DMS 273 treated with DMSO at 0.1 percent for 48 hours (cell line): ENCODE measurements around the gene KRTAP12-1.
A peak's percentile ranks its signal among the peaks of the same experiment; 100 is the strongest.
"Not testable (repeated sequence)": the region's sequence is repeated elsewhere in the genome, so short reads cannot be mapped to it uniquely, and the experiment has no call there.

Experiments used
- DNase-seq: peaks from one replicate; lab custom pipeline; 2025; lab: John Stamatoyannopoulos, UW

The KRTAP12-1 gene

GRCh38 chr21:44697811-44698734, 16.1 kb upstream of the KRTAP12-1 start:
- no peak for DNase-seq

DNA sequence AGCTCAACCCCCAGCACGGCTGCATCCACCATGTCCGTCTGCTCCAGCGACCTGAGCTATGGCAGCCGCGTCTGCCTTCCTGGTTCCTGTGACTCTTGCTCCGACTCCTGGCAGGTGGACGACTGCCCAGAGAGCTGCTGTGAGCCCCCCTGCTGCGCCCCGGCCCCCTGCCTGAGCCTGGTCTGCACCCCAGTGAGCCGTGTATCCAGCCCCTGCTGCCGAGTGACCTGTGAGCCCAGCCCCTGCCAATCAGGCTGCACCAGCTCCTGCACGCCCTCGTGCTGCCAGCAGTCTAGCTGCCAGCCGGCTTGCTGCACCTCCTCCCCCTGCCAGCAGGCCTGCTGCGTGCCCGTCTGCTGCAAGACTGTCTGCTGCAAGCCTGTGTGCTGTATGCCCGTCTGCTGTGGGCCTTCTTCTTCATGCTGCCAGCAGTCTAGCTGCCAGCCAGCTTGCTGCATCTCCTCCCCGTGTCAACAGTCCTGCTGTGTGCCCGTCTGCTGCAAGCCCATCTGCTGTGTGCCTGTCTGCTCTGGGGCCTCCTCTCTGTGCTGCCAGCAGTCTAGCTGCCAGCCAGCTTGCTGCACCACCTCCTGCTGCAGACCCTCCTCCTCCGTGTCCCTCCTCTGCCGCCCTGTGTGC, 15.3 kb upstream of the KRTAP12-1 start, which contains the start of gene KRTAP10-12:
Gene KRTAP10-12, plus strand, starts transcription at position 1 of the 639 bp plus-strand sequence. Its CDS starts 30 bp downstream, at position 31.
- peak; percentile 44 for DNase-seq

GRCh38 chr21:44696572-44696971, 14.6 kb upstream of the KRTAP12-1 start:
- no peak for DNase-seq

GRCh38 chr21:44695641-44696040, 13.7 kb upstream of the KRTAP12-1 start:
- no peak for DNase-seq

DNA sequence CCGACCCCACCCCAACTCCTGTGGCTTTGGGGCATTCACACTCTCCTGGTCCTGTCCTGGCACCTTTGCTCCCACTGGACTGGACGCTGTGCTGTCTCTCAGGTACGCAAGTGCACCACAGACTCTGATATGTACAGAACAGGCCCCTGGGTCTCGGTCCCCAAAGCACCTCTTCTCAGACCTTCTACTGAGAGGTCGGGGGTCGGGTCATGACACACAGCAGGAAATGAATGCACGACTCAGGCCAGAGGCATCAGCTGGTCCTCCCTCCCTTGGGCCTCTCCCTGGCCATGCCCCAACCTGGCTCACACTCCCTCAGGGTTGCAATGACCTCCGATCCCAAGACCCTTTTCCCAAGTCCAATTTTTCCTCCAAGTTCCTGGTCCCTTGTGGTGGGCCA, 13.2 kb upstream of the KRTAP12-1 start:
- no peak for DNase-seq

DNA sequence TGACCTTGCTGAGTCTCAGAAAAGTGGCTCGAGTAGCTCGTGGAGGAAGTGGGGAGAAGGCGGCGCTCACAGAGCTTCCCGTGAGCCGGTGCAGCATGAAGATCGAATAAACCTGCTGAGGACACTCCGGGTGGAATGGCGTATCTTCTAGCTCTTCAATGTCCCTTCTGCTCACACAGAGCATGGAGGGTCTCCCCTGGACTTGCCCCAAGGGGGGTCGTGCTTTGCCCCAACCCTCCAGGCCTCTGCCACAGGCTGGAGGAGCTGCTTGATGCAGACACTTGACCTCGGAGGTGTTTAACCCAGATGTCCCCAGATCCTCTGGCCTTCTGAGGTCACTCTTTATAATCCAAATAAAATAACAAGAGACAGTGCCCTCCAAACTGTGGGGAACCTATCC, 12.8 kb upstream of the KRTAP12-1 start:
- DNase-seq: no peak

GRCh38 chr21:44692798-44693512, 11.0 kb upstream of the KRTAP12-1 start:
- DNase-seq: no peak

- DNase-seq: no peak
Measured at GRCh38 chr21:44691686-44692085, 9.7 kb upstream of the KRTAP12-1 start.

DNA sequence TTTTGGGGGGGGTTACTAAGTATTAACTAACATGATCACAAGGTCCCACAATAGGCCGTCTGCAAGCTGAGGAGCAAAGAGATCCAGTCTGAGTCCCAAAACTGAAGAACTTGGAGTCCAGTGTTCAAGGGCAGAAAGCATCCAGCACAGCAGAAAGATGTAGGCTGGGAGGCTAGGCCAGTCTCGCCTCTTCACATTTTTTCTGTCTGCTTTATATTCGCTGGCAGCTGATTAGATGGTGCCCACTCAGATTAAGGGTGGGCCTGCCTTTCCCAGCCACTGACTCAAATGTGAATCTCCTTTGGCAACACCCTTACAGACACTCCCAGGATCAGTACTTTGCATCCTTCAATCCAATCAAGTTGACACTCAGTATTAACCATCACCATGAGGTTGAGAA, 7.8 kb upstream of the KRTAP12-1 start:
- DNase-seq: not testable (repeated sequence)

- DNase-seq: no peak
Measured at GRCh38 chr21:44687671-44688070, 5.7 kb upstream of the KRTAP12-1 start.

DNA sequence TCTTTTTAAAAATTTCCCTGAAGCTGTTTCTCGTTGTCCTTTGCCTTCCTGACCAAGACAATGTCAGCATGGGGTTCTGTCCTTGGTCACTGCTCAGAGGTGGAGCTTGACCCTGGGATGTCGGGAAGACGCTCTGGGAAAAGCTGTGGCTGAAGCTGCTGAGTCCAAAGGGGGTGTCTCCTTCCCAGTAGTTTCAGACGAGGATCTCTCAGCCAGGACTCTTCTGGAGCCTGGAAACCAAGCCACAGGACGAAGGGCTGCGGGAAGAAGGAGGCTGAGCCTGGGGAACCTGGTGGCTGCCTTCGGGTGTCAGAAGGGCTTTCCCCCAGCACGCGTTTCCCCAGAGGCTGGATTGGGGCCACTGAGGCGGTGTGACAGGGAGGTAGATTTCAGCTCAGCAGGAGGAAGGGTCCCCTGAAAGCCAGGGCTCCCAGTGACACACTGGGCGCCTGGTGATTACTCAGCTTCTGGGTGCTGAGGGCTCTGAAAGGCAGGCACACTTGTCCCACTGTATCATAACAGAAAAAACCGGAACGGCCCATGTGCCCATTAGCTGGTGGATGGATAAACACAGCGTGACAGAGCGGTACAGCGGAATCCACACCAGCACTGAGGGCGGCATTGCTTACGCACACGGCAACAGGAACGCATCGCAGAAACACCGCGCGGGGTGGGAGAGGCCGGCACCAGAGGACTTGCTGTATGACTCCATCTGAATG, 5.0 kb upstream of the KRTAP12-1 start:
- DNase-seq: no peak

DNA sequence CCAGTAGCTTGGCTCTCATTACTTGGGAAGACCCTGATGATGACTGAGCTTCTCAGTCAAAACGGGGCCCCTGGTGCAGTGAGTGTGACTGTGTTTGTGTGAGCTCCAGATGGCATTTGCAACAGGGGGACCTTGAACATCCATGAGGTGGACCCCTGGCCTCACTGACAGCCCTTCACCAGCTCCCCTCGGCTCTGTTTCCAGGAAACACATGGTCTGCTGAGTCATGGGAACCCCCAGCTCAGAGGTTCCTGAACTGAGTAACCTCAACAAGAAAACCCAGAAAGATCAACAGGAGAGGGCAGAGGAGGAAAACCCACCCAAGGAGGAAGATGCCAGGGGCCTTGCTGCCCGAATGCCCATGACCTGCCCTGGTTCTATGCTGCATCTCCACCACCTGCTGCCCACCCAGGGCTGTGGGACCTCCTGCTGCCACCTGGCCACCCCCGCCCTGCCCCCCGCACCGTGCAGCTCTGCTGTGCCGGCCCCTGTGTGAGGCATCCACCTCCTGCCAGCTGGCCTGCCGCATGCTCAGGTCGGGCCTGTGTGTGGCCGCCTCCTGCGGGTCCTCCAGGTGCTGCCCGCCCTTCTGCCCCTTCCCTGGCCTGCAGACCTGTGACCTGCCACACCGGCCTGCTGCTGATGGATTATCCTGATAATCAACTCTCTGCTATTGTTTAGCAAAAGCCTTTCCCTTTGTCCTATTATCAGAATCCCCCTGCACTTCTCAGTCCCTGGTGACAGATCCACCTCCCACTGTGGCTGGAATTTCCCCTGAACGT, 4.2 kb upstream of the KRTAP12-1 start:
- no peak for DNase-seq

DNA sequence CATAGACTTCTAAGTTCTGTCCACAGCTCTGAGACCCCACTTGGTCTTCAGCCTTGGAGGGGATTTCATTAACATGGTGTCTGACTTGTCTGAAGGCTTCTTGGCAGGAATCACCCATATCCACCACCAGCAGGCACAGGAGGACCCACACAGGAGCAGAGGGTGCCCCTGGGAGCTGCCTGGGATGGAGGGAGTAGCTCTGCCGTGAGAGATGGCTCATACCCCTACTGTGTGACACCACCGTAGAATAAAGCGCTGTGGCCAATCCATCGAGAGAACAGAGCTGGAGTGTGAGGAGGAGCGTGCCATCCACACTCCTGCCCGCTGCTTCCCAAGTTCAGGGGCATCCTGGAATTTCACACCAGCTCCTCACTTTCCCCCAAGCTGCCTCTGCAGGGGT, 3.1 kb upstream of the KRTAP12-1 start:
- not testable (repeated sequence) for DNase-seq

GRCh38 chr21:44684483-44684882, 2.5 kb upstream of the KRTAP12-1 start:
- no peak for DNase-seq

DNA sequence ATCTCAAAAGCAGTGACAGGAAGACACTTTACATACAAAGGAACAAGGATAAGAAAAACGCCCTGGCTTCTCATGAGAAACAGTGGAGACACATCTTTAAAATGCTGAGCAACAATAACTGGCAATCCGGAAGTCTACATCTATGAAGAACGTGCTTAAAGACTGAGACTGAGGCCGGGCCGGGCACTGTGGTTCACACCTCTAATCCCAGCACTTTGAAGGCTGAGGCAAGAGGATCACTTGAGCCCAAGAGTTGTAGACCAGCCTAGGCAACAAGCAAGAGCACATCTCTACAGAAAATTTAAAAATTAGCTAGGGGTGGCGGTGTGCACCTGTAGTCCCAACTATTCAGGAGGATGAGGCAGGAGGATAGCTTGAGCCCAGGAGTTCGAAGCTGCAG, 2.1 kb upstream of the KRTAP12-1 start:
- no peak for DNase-seq

DNA sequence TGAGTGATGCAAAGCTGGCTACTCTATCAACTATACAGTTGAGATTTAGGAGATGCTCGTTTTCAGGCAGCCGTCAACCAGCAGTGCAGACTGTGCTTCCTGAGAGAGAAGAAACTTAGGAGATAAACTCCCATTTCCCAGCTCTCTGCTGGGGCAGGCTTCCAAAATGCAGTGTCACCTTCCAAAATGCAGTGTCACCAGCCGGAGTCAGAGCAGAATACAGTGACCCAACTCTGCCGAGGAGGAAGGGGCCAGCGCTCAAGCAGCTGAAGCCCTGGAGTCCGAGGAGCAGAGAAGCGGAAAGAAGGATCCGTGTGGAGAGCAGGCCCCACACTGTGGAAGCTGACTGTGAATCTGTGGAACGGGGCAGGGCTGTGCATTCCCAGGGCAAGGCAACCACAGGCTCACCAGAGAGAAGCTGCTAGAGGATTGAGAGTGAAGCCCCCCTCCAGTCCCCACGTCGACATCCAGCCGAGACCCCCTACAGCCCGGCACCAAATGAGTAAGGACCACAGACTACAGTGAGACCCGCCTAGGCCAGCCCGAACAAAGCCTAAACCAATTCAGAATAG, 703 bp upstream of the KRTAP12-1 start:
- no peak for DNase-seq

DNA sequence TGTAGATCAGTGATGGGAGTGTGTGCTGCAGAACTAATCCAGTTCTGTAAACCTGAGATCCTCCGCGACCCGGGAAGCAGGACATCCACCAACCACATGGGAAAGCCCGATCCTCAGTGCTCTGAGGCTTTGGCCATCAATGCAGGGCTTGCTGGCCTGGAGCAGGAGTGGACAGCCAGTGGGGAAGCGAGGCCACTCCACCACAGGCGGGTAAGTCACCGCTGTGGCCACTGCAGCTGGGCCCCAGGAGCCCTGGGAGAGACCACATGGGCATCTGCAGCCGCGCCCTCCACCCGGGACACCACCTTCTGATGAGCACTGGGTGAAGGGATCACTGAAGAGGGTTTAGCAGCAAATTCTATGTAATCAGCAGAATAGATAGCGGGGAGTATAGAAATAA, 811 bp downstream of the KRTAP12-1 start:
- DNase-seq: no peak

GRCh38 chr21:44677881-44678280, 4.1 kb downstream of the KRTAP12-1 start:
- no peak for DNase-seq

DNA sequence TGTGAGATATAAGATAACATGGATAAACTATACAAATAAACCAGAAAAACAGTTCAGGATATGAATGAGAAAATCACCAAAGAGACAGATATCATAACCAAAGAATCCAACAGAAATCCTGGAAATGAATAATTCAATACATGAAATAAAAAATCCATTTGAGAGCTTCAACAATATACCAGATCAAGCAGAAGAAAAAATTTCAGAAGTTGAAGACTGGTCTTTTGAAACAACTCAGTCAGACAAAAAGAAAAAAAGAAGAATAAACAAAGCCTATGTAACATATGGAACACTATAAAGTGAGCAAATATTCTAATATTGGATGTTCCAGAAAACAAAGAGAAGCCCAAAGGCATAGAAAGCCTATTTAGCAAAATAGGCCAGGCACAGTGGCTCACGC, 10.1 kb downstream of the KRTAP12-1 start:
- no peak for DNase-seq

- no peak for DNase-seq
Measured at GRCh38 chr21:44670642-44671432, 11.1 kb downstream of the KRTAP12-1 start.
